ENCODE data around the gene USP43.

The USP43 gene

GRCh38 chr17:9715503-9716016 is 70.2 kb downstream of the USP43 start:
- DNase-seq = no peak

- DNase-seq = no peak
Observed at GRCh38 chr17:9725575-9725974, 80.3 kb downstream of the USP43 start.

GRCh38 chr17:9726291-9726690 is 81.0 kb downstream of the USP43 start:
- DNase-seq = no peak

GRCh38 chr17:9728005-9728404 is 82.7 kb downstream of the USP43 start:
- no peak for DNase-seq

GRCh38 chr17:9728564-9728963 is 83.2 kb downstream of the USP43 start:
- DNase-seq = no peak

GRCh38 chr17:9729034-9729650 is 83.8 kb downstream of the USP43 start:
- no peak for DNase-seq

- no peak for DNase-seq
Observed at GRCh38 chr17:9729735-9730420, 84.6 kb downstream of the USP43 start.

- no peak for DNase-seq
Observed at GRCh38 chr17:9750524-9750923, 105.2 kb downstream of the USP43 start.

GRCh38 chr17:9755083-9755482 is 109.8 kb downstream of the USP43 start:
- no peak for DNase-seq

GRCh38 chr17:9760266-9760665 is 114.9 kb downstream of the USP43 start:
- no peak for DNase-seq

- DNase-seq = no peak
Observed at GRCh38 chr17:9763643-9764042, 118.3 kb downstream of the USP43 start.

- no peak for DNase-seq
Observed at GRCh38 chr17:9765322-9765721, 120.0 kb downstream of the USP43 start.

GRCh38 chr17:9766970-9767369 is 121.7 kb downstream of the USP43 start:
- DNase-seq = no peak

GRCh38 chr17:9767432-9767991 is 122.2 kb downstream of the USP43 start:
- DNase-seq = no peak

- no peak for DNase-seq
Observed at GRCh38 chr17:9768381-9768934, 123.1 kb downstream of the USP43 start.

GRCh38 chr17:9769036-9769695 is 123.8 kb downstream of the USP43 start:
- no peak for DNase-seq

GRCh38 chr17:9771465-9771864 is 126.1 kb downstream of the USP43 start:
- DNase-seq = no peak

GRCh38 chr17:9772658-9773057 is 127.3 kb downstream of the USP43 start:
- DNase-seq = no peak

- DNase-seq = no peak
Observed at GRCh38 chr17:9776911-9777310, 131.6 kb downstream of the USP43 start.
